ENCODE results near the gene GRID2IP. TPM values are rescaled to one million over a fixed set of nuclear protein-coding genes. Genes with fewer than 3 reads are reported as not detected.
A peak's percentile ranks its signal among the peaks of the same experiment; 100 is the strongest.

GRID2IP gene
- total and polyA plus RNA-seq, 2 of the 13 experiments (the other 11 are each of a cell fraction or from before 2014, with no cell fraction given), result 0.03 TPM; not detected in 1

GRCh38 chr7:6577369-6578113 lies 26.3 kb upstream of the GRID2IP start, which contains the start of gene ZDHHC4 (continued):
- TF ChIP-seq POLR2G (IDR thresholded peaks at IDR 0.05; ENCODE audit: low read depth, low read length) (peak; percentile 95), ZNF562 (CRISPR knock-in tag; IDR thresholded peaks at IDR 0.05; ENCODE audit: borderline replicate concordance) (no peak), ZIK1 (CRISPR knock-in tag; IDR thresholded peaks at IDR 0.05; ENCODE audit: borderline replicate concordance, low read depth) (peak; percentile 31; the same call in 1 of the 2 replicates), DR1 (CRISPR knock-in tag; IDR thresholded peaks at IDR 0.05) (peak; percentile 23; the same call in 1 of the 2 replicates), ZNF138 (CRISPR knock-in tag; IDR thresholded peaks at IDR 0.05; ENCODE audit: low read depth) (0 out of 2 replicates have a peak, but pooled peaks have one; percentile 86), EP300 (IDR thresholded peaks at IDR 0.05; ENCODE audit: low read depth in 2 of 2, low read length in 2 of 2) (peak in 1 of 2 experiments; percentile 35; a peak in 1 of 4 replicates), EP300 (CRISPR knock-in tag; IDR thresholded peaks at IDR 0.05; ENCODE audit: borderline replicate concordance) (peak; percentile 32; the same call in 1 of the 2 replicates), SMARCC2 (IDR thresholded peaks at IDR 0.05) (no peak), XBP1 (CRISPR knock-in tag; IDR thresholded peaks at IDR 0.05) (no peak), NFIC (IDR thresholded peaks at IDR 0.05; ENCODE audit: low read length) (no peak), NR2F6 (IDR thresholded peaks at IDR 0.05) (no peak; the same call in none of the 2 replicates), NR2F6 (CRISPR knock-in tag; IDR thresholded peaks at IDR 0.05) (peak; percentile 84), KLF9 (CRISPR knock-in tag; IDR thresholded peaks at IDR 0.05; ENCODE audit: low read depth) (no peak), ZMYM4 (CRISPR knock-in tag; IDR thresholded peaks at IDR 0.05) (peak; percentile 50), CHCHD3 (CRISPR knock-in tag; IDR thresholded peaks at IDR 0.05) (no peak), KDM5A (IDR thresholded peaks at IDR 0.05; ENCODE audit: borderline replicate concordance, low read length) (peak; percentile 21; the same call in 1 of the 2 replicates), ZNF879 (CRISPR knock-in tag; IDR thresholded peaks at IDR 0.05) (no peak), ZNF614 (CRISPR knock-in tag; IDR thresholded peaks at IDR 0.05; ENCODE audit: borderline replicate concordance) (peak; percentile 52; the same call in 1 of the 2 replicates), ZNF576 (CRISPR knock-in tag; IDR thresholded peaks at IDR 0.05) (no peak), SRY (CRISPR knock-in tag; IDR thresholded peaks at IDR 0.05) (peak; percentile 49; the same call in 1 of the 2 replicates), TCF7 (IDR thresholded peaks at IDR 0.05; ENCODE audit: low read depth) (no peak), ATF3 (CRISPR knock-in tag; IDR thresholded peaks at IDR 0.05) (0 out of 2 replicates have a peak, but pooled peaks have one; percentile 43), ZFX (CRISPR knock-in tag; IDR thresholded peaks at IDR 0.05; ENCODE audit: low read depth) (peak; percentile 85), HNRNPLL (IDR thresholded peaks at IDR 0.05; ENCODE audit: low read depth, low read length, poor library complexity, severe bottlenecking) (peak; percentile 66), ZNF430 (CRISPR knock-in tag; IDR thresholded peaks at IDR 0.05) (peak; percentile 75; the same call in 1 of the 2 replicates), HDAC6 (IDR thresholded peaks at IDR 0.05; ENCODE audit: low read depth, low read length) (no peak)
- TF ChIP-seq, protein P1, sequence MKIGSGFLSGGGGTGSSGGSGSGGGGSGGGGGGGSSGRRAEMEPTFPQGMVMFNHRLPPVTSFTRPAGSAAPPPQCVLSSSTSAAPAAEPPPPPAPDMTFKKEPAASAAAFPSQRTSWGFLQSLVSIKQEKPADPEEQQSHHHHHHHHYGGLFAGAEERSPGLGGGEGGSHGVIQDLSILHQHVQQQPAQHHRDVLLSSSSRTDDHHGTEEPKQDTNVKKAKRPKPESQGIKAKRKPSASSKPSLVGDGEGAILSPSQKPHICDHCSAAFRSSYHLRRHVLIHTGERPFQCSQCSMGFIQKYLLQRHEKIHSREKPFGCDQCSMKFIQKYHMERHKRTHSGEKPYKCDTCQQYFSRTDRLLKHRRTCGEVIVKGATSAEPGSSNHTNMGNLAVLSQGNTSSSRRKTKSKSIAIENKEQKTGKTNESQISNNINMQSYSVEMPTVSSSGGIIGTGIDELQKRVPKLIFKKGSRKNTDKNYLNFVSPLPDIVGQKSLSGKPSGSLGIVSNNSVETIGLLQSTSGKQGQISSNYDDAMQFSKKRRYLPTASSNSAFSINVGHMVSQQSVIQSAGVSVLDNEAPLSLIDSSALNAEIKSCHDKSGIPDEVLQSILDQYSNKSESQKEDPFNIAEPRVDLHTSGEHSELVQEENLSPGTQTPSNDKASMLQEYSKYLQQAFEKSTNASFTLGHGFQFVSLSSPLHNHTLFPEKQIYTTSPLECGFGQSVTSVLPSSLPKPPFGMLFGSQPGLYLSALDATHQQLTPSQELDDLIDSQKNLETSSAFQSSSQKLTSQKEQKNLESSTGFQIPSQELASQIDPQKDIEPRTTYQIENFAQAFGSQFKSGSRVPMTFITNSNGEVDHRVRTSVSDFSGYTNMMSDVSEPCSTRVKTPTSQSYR (CRISPR knock-in tag; IDR thresholded peaks at IDR 0.05; ENCODE audit: borderline replicate concordance), result no peak; the same call in 1 of the 2 replicates
